ENCODE results near the gene LRRC71. TPM values are rescaled to one million over a fixed set of nuclear protein-coding genes. Genes with fewer than 3 reads are reported as not detected.

Gene LRRC71
- total and polyA plus RNA-seq, 2 of the 13 experiments (the other 11 are each of a cell fraction or from before 2014, with no cell fraction given): not detected

DNA sequence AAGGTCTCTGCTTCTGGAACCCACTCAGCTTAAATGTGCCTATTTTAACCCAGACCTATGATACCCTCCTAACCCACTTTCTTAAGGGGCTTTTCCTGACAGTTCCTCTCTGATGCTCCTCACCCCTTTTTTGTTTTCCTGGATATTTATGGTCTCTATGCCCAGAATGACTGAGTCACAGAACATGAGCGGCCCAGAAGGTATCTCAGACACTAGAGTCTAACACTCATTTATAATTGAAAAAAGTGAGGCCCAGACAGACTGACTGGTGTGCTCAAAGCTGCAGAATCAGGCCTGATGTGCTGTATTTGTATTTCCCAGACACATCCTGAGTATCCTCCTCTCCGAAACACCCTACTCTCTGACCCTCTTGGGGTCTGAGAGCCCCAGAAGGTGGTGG lies 44.0 kb downstream of the LRRC71 start:
- ChIA-PET POLR2A (no interaction called here), CTCF (ENCODE audit: low intra/inter-chr PET ratio, low total read pairs) (no interaction called here)
- Histone ChIP-seq H3K4me2 (ENCODE audit: low read depth, low read length) (no peak overlapping the region), H3K9me3 (ENCODE audit: low read length) (no peaks in the 10 kb centered on the region), H3K4me3 (replicated peaks in 1 of 3; ENCODE audit: insufficient read depth in 1 of 3, low read depth in 2 of 3, low read length in 3 of 3) (no peak overlapping the region), H3K36me3 (replicated peaks in 1 of 2; ENCODE audit: control insufficient read depth in 1 of 2, insufficient read depth in 2 of 2, low read length in 2 of 2) (peaks cover 13 to 62% of the 10 kb centered on the region in 2 experiments), H3K79me2 (ENCODE audit: insufficient read depth, low read length) (no peaks in the 10 kb centered on the region), H2AFZ (ENCODE audit: low read length) (no peak overlapping the region), H3K27me3 (ENCODE audit: control insufficient read depth in 1 of 2, insufficient read depth in 2 of 2, low read length in 2 of 2) (no peaks in the 10 kb centered on the region), H3K9ac (ENCODE audit: insufficient read depth, low read depth, low read length) (no peak overlapping the region), H3K4me1 (ENCODE audit: insufficient read depth, low read length) (peaks cover 12% of the 10 kb centered on the region; the same call in 1 of the 2 replicates), H4K20me1 (ENCODE audit: insufficient read depth, low read length) (no peaks in the 10 kb centered on the region), H3K27ac (ENCODE audit: extremely low read length, insufficient read depth, low read length) (no peak overlapping the region)
- in situ Hi-C loops (cut with HindIII; ENCODE audit: extremely low pct_ligation_motif_present, low pct_unique_long_range_greater_than_20kb): no loop called here
- TF ChIP-seq TBX2 (CRISPR knock-in tag; IDR thresholded peaks at IDR 0.05; ENCODE audit: borderline replicate concordance) (no peak), FLYWCH1 (CRISPR knock-in tag; IDR thresholded peaks at IDR 0.05) (no peak), ZNF264 (CRISPR knock-in tag; IDR thresholded peaks at IDR 0.05) (no peak), NFE2 (CRISPR knock-in tag; IDR thresholded peaks at IDR 0.05) (no peak), ZNF672 (CRISPR knock-in tag; IDR thresholded peaks at IDR 0.05) (no peak), LCORL (IDR thresholded peaks at IDR 0.05) (no peak), LCORL (CRISPR knock-in tag; IDR thresholded peaks at IDR 0.05) (no peak), NFYB (CRISPR knock-in tag; IDR thresholded peaks at IDR 0.05) (no peak), IRX3 (CRISPR knock-in tag; IDR thresholded peaks at IDR 0.05; ENCODE audit: borderline replicate concordance, low read depth) (no peak), DMAP1 (CRISPR knock-in tag; IDR thresholded peaks at IDR 0.05) (no peak)
- TF ChIP-seq, protein P1, sequence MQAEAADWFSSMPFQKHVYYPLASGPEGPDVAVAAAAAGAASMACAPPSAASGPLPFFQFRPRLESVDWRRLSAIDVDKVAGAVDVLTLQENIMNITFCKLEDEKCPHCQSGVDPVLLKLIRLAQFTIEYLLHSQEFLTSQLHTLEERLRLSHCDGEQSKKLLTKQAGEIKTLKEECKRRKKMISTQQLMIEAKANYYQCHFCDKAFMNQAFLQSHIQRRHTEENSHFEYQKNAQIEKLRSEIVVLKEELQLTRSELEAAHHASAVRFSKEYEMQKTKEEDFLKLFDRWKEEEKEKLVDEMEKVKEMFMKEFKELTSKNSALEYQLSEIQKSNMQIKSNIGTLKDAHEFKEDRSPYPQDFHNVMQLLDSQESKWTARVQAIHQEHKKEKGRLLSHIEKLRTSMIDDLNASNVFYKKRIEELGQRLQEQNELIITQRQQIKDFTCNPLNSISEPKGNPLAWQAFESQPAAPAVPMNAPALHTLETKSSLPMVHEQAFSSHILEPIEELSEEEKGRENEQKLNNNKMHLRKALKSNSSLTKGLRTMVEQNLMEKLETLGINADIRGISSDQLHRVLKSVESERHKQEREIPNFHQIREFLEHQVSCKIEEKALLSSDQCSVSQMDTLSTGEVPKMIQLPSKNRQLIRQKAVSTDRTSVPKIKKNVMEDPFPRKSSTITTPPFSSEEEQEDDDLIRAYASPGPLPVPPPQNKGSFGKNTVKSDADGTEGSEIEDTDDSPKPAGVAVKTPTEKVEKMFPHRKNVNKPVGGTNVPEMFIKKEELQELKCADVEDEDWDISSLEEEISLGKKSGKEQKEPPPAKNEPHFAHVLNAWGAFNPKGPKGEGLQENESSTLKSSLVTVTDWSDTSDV (CRISPR knock-in tag; IDR thresholded peaks at IDR 0.05): no peak
- TF ChIP-seq, protein P2, sequence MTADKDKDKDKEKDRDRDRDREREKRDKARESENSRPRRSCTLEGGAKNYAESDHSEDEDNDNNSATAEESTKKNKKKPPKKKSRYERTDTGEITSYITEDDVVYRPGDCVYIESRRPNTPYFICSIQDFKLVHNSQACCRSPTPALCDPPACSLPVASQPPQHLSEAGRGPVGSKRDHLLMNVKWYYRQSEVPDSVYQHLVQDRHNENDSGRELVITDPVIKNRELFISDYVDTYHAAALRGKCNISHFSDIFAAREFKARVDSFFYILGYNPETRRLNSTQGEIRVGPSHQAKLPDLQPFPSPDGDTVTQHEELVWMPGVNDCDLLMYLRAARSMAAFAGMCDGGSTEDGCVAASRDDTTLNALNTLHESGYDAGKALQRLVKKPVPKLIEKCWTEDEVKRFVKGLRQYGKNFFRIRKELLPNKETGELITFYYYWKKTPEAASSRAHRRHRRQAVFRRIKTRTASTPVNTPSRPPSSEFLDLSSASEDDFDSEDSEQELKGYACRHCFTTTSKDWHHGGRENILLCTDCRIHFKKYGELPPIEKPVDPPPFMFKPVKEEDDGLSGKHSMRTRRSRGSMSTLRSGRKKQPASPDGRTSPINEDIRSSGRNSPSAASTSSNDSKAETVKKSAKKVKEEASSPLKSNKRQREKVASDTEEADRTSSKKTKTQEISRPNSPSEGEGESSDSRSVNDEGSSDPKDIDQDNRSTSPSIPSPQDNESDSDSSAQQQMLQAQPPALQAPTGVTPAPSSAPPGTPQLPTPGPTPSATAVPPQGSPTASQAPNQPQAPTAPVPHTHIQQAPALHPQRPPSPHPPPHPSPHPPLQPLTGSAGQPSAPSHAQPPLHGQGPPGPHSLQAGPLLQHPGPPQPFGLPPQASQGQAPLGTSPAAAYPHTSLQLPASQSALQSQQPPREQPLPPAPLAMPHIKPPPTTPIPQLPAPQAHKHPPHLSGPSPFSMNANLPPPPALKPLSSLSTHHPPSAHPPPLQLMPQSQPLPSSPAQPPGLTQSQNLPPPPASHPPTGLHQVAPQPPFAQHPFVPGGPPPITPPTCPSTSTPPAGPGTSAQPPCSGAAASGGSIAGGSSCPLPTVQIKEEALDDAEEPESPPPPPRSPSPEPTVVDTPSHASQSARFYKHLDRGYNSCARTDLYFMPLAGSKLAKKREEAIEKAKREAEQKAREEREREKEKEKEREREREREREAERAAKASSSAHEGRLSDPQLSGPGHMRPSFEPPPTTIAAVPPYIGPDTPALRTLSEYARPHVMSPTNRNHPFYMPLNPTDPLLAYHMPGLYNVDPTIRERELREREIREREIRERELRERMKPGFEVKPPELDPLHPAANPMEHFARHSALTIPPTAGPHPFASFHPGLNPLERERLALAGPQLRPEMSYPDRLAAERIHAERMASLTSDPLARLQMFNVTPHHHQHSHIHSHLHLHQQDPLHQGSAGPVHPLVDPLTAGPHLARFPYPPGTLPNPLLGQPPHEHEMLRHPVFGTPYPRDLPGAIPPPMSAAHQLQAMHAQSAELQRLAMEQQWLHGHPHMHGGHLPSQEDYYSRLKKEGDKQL (CRISPR knock-in tag; IDR thresholded peaks at IDR 0.05; ENCODE audit: low read depth): no peak
- TF ChIP-seq, protein P3, sequence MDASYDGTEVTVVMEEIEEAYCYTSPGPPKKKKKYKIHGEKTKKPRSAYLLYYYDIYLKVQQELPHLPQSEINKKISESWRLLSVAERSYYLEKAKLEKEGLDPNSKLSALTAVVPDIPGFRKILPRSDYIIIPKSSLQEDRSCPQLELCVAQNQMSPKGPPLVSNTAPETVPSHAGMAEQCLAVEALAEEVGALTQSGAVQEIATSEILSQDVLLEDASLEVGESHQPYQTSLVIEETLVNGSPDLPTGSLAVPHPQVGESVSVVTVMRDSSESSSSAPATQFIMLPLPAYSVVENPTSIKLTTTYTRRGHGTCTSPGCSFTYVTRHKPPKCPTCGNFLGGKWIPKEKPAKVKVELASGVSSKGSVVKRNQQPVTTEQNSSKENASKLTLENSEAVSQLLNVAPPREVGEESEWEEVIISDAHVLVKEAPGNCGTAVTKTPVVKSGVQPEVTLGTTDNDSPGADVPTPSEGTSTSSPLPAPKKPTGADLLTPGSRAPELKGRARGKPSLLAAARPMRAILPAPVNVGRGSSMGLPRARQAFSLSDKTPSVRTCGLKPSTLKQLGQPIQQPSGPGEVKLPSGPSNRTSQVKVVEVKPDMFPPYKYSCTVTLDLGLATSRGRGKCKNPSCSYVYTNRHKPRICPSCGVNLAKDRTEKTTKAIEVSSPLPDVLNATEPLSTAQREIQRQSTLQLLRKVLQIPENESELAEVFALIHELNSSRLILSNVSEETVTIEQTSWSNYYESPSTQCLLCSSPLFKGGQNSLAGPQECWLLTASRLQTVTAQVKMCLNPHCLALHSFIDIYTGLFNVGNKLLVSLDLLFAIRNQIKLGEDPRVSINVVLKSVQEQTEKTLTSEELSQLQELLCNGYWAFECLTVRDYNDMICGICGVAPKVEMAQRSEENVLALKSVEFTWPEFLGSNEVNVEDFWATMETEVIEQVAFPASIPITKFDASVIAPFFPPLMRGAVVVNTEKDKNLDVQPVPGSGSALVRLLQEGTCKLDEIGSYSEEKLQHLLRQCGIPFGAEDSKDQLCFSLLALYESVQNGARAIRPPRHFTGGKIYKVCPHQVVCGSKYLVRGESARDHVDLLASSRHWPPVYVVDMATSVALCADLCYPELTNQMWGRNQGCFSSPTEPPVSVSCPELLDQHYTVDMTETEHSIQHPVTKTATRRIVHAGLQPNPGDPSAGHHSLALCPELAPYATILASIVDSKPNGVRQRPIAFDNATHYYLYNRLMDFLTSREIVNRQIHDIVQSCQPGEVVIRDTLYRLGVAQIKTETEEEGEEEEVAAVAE (CRISPR knock-in tag; IDR thresholded peaks at IDR 0.05; ENCODE audit: borderline replicate concordance): no peak
- no peak for ATAC-seq
- no TSS peak for BruUV-seq (replicated peaks)
- FAIRE-seq: no peak
- no peak for DNase-seq (ENCODE audit: low spot score)
- 93% methylated on average over 2 of the region's 2 CpGs for WGBS (ENCODE audit: low lambda C conversion rate)
- intact Hi-C loops (cut with micrococcal nuclease; ENCODE audit: unreplicated experiment): no loop called here

Measured in HepG2 (cell line).